ENCODE results near the gene CTLA4.

The CTLA4 gene
- total RNA-seq: 1.2 to 3.4 reads per million in 2 donors

DNA sequence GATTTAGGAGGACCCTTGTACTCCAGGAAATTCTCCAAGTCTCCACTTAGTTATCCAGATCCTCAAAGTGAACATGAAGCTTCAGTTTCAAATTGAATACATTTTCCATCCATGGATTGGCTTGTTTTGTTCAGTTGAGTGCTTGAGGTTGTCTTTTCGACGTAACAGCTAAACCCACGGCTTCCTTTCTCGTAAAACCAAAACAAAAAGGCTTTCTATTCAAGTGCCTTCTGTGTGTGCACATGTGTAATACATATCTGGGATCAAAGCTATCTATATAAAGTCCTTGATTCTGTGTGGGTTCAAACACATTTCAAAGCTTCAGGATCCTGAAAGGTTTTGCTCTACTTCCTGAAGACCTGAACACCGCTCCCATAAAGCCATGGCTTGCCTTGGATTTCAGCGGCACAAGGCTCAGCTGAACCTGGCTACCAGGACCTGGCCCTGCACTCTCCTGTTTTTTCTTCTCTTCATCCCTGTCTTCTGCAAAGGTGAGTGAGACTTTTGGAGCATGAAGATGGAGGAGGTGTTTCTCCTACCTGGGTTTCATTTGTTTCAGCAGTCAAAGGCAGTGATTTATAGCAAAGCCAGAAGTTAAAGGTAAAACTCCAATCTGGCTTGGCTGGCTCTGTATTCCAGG, at the start of gene CTLA4:
Gene CTLA4, plus strand, starts transcription at position 211 of the 640 bp plus-strand sequence. Its CDS starts 172 bp downstream, at position 383.
- no peak for DNase-seq

- no peak for DNase-seq
Observed at GRCh38 chr2:203818656-203819055, 48.9 kb upstream of the CTLA4 start.

GRCh38 chr2:203819434-203820133, 48.0 kb upstream of the CTLA4 start:
- DNase-seq: no peak

DNA sequence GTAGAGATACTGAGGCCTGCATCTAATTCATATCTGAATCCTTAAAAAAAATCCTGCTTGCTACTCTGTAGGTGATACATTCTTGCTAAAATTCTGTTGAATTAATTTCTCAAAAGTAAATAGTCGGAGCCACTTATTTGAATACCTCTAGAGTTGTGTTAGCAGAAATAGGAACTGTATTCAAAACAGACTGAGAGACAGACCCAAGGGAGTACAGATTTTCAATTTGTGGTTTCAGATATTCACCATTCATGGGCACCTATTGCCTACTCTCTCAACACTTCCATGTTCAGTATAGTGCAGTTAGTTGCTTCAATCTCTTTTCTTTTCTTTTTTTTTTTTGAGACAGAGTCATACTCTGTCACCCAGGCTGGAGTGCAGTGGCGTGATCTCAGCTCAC, 46.6 kb upstream of the CTLA4 start:
- no peak for DNase-seq

GRCh38 chr2:203822240-203822639, 45.3 kb upstream of the CTLA4 start:
- DNase-seq: no peak

- DNase-seq: no peak
Observed at GRCh38 chr2:203823173-203823572, 44.4 kb upstream of the CTLA4 start.

DNA sequence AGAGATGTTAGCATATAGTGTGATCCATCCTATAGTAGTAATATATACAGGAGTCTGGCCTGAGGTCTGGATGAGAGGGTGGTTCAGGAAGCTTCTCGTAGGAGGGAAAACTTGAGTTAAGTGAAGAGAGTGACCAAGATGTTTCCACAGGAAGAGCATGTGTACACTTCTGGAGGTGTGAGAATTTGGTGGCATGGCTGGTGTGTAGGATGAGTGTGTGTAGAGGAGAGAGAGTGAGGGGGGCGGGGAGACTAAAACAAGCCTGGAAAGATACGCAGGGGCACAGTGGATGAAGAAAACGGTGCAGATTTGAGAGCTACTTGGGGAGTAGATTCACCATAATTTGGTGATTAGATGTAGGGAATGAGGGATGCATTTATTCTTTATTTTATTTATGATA, 43.5 kb upstream of the CTLA4 start:
- DNase-seq: no peak

GRCh38 chr2:203824603-203825002, 43.0 kb upstream of the CTLA4 start:
- DNase-seq: no peak

GRCh38 chr2:203826704-203827103, 40.9 kb upstream of the CTLA4 start:
- no peak for DNase-seq

DNA sequence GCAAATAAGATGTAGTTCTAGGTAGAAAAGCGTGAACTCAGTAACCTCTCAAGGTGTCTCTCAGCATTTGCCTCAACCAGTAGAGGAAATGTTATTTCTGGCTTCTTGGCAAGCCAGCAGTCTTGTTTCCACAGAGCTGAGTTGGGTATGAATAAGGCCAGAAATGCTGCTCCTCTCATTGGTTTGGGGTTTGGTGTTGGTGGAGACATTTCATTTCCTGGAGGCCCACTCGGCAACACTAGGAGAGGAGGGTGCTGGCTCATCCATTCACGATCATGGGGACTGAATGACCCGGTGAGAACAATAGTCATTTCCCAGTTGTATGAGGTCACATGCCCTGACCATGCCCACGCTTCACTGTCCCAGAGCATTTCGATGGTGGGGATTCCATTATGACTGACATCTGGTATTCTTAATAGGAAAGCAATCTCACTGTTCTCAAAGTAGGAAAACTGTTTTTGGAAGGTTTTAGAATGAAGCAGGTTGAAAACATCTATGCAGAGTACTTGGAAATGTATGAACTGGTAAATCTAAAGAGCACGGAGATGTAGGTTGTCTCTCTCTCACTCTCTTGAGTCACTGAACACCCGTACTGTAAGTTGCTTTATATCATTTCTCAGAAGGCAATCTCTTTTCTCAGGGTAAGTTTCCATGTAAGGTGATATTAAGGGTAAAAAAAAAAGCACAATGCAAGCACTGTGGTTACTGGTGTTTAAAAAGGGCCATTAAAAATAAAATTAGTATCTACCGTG, 37.1 kb upstream of the CTLA4 start:
- no peak for DNase-seq

DNA sequence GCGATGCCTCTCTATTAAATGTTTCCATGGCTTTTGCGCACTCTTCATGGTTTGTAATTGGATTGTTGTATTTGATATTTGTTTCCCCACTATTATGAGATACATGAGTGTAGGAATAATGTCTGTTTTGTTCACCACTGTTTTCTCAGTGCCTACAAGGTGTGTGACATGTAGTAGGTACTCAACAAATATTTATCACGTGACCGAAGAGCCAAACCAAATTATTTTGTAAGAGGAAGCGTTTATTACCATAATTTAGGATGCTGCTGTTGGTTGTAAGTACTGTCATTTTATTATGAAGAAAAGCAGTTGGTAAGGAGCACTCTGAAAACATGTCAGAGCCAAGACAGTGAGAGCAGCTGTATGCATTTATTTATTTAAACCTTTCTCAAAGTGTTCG, 32.2 kb upstream of the CTLA4 start:
- no peak for DNase-seq

GRCh38 chr2:203835892-203836800, 31.4 kb upstream of the CTLA4 start:
- no peak for DNase-seq

- DNase-seq: no peak
Observed at GRCh38 chr2:203840655-203841205, 26.8 kb upstream of the CTLA4 start.

DNA sequence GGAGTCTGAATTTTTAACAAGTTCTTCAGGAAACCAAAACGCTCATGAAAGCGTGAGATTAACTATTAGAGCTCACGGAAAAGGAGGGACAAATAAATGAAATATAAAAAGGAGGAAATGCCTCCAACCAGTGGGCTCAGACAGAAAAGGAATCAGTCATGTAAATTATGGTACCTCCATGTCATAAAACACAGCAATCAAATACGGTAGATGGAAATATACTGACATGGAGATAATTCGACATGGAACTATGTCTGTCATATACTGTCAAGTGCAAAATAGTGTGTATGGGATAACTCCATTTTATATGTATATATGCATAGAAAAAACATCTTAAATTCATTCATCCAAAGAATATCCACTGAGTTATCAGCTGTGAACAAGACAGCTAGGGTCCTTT, 25.9 kb upstream of the CTLA4 start:
- no peak for DNase-seq

GRCh38 chr2:203842373-203842772, 25.2 kb upstream of the CTLA4 start:
- DNase-seq: no peak

GRCh38 chr2:203846490-203847105, 21.0 kb upstream of the CTLA4 start:
- no peak for DNase-seq

DNA sequence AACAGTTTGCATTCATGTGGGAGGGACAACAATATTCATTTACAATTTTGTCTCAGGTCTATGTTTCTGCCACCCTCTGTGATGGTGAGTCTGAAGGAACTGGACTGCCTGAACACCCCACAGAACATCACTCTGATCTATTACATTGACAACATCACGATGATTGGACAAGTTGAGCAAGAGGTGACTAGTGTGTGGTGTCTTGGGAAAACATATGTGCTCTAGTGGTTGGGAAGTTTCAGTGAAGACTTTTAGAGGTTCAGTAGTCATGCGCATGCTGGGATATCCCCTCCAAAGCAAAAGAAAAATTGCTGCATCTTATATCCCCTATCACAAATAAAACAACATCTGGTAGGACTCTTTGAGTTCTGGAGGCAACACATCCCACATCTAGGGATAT, 18.6 kb upstream of the CTLA4 start:
- no peak for DNase-seq

DNA sequence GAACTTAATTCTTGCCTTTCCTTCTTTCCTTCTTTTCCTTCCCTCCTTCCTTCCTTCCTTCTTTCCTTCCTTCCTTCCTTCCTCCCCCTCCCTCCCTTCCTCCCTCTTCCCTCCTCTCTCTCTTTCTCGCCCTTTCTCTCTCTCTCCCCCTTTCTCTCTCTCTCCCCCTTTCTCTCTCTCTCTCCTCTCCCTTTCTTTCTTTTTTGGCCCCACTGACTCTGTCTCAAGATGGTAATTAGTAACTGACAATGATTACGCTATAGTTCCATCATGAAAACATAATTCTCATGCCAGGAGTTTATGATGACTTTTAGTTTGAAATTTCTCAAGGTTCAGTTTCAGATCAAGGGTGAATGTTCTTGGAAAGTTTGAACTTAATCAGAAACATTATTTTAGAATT, 14.8 kb upstream of the CTLA4 start:
- no peak for DNase-seq

- no peak for DNase-seq
Observed at GRCh38 chr2:203853271-203853670, 14.3 kb upstream of the CTLA4 start.

GRCh38 chr2:203853722-203854121, 13.8 kb upstream of the CTLA4 start:
- DNase-seq: no peak

DNA sequence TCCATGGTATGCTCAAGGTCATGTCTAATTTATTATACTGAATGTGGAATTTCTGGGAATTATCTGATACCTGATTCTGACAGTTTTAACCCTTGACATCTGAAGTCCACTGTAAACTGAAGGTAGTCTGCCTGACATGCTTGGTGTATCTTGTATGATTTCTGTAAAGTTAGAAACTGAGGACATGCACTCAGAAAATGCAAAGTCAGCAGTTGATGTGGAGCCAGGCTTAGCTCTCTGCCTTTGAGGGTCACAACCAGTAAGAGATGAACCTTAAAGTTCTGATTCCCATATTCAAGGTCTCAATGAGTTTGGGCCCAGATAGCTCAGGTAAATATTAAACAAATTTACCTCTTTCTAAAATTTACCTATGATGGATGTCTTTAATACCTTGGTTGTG, 12.3 kb upstream of the CTLA4 start:
- no peak for DNase-seq

DNA sequence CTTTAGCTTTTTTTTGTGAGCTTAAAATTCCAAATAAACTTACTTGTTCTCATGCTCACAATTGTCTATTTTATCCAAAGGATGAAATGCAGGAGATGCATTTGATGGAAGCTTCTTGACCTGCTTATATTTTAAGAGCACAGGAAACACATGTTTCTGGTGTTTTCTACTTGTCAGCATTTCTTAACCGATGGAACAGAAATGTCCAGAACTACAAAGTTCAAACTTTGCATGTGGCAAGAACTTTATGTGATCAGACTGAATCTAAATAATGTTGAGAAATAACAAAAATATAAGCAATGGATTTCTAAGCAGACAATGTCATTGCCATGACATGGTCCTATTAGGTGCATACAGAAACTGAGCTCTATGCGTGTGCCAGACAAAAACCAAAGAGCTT, 9.9 kb upstream of the CTLA4 start:
- no peak for DNase-seq
